K562 (cell line): Measurements from ENCODE around the gene RINL. TPM values are rescaled to one million over a fixed set of nuclear protein-coding genes. Genes with fewer than 3 reads are reported as not detected.
A peak's percentile ranks its signal among the peaks of the same experiment; 100 is the strongest.

Experiments
- ATAC-seq: fragments of 200-7000 bp; cut with Tn5 transposase; 3 replicates; pipeline ENCODE4 v1.9.1; 2020; ENCODE audit warnings: moderate library complexity
- BruUV-seq: library from RNA; stranded (reverse); fragments of 400-500 nt; replicated peaks from 2 replicates; lab custom pipeline; 2021; lab: Mats Ljungman, UMichigan
- CTCF ChIA-PET: fragments of 300-600 bp; formaldehyde crosslinking; extraction: SDS; loops from one replicate; lab custom pipeline; 2021; ENCODE audit warnings: low intra/inter-chr PET ratio; lab: Yijun Ruan, JAX
- POLR2A ChIA-PET: fragments of 300-600, 350-650 bp; sonication (Branson Sonifier 250); formaldehyde crosslinking; extraction: SDS; loops from one replicate; lab custom pipeline; 2021; ENCODE audit warnings: antibody characterized with exemption, inconsistent platforms; lab: Yijun Ruan, JAX
- DNase-seq, 4 experiments: peaks; one replicate each; pipeline versions ENCODE4 v3.0.0 to v3.0.0-alpha.2; 2011 to 2018; ENCODE audit warnings: low spot score in 3 of 4, mixed read lengths in 3 of 4; ENCODE audit errors: extremely low read depth in 1 of 4
- FAIRE-seq: peaks from 2 replicates; lab custom pipeline; 2011; peaks lifted over from hg19 to GRCh38; lab: Jason Lieb, UNC
- H2AFZ ChIP-seq: 2 replicates; pipeline ENCODE4 v1.6.0; 2011; ENCODE audit warnings: low read depth, low read length, control low read depth, inconsistent platforms
- H3K27ac ChIP-seq: fragments of 200-600 bp; 3 replicates; pipeline ENCODE4 v1.8.0; 2011; ENCODE audit warnings: low read depth, mild to moderate bottlenecking, control low read depth, inconsistent platforms, low read length, moderate library complexity, mixed read lengths; ENCODE audit errors: extremely low read depth
- H3K27me3 ChIP-seq, 2 experiments: fragments of 300-600 bp in 1 of 2; 2 replicates in 1 of 2; 3 replicates in 1 of 2; pipeline versions ENCODE4 v1.6.0 to v1.8.0; 2011; ENCODE audit warnings: inconsistent platforms in 2 of 2, low read length in 2 of 2, mild to moderate bottlenecking in 1 of 2, mixed read lengths in 1 of 2, moderate library complexity in 1 of 2; ENCODE audit not compliant: control insufficient read depth in 2 of 2, insufficient read depth in 2 of 2
- H3K36me3 ChIP-seq: fragments of 300-600 bp; 3 replicates; pipeline ENCODE4 v1.8.0; 2011; ENCODE audit warnings: mild to moderate bottlenecking, low read length, inconsistent platforms; ENCODE audit not compliant: control insufficient read depth, insufficient read depth
- H3K4me1 ChIP-seq, 2 experiments: fragments of 200-600 bp in 1 of 2; replicated peaks in 1 of 2; 2 replicates in 1 of 2; 3 replicates in 1 of 2; pipeline versions ENCODE4 v1.5.1 to v1.8.0; 2011; ENCODE audit warnings: inconsistent platforms in 2 of 2, low read length in 2 of 2, mild to moderate bottlenecking in 1 of 2, mixed read lengths in 1 of 2, moderate library complexity in 1 of 2; ENCODE audit not compliant: control insufficient read depth in 2 of 2, insufficient read depth in 2 of 2
- H3K4me2 ChIP-seq: 2 replicates; pipeline ENCODE4 v1.6.1; 2011; ENCODE audit warnings: low read length, control low read depth, inconsistent platforms, mixed read lengths; ENCODE audit not compliant: insufficient read depth
- H3K4me3 ChIP-seq: fragments of 200-600 bp; sonication (generic), shearing (Covaris generic); 2 replicates; pipeline ENCODE4 v1.5.1; 2016; ENCODE audit warnings: control low read depth, inconsistent platforms
- H3K79me2 ChIP-seq: fragments of 200-600 bp; 3 replicates; pipeline ENCODE4 v1.8.0; 2011; ENCODE audit warnings: low read length, inconsistent platforms; ENCODE audit not compliant: control insufficient read depth, insufficient read depth
- H3K9ac ChIP-seq, 2 experiments: 2 replicates each; pipeline versions ENCODE4 v1.6.0 to v1.6.1; 2011; ENCODE audit warnings: low read depth in 2 of 2, low read length in 2 of 2, control low read depth in 1 of 2, inconsistent platforms in 1 of 2, mild to moderate bottlenecking in 1 of 2, mixed read lengths in 1 of 2; ENCODE audit not compliant: insufficient read depth in 1 of 2
- H3K9me1 ChIP-seq: one replicate; pipeline ENCODE4 v1.6.0; 2011; ENCODE audit warnings: inconsistent platforms, mild to moderate bottlenecking, low read length, moderate library complexity; ENCODE audit not compliant: control insufficient read depth, insufficient read depth
- H3K9me3 ChIP-seq: replicated peaks from 2 replicates; pipeline ENCODE4 v1.5.1; 2011; ENCODE audit warnings: low read depth, low read length, inconsistent platforms; ENCODE audit not compliant: control insufficient read depth, insufficient read depth
- H4K20me1 ChIP-seq: replicated peaks from 2 replicates; pipeline ENCODE4 v1.6.1; 2011; ENCODE audit warnings: low read length, inconsistent platforms, mixed read lengths; ENCODE audit not compliant: control insufficient read depth, insufficient read depth
- ADNP ChIP-seq: fragments of 200-800 bp; sonication (Bioruptor generic); IDR thresholded peaks from 2 replicates; pipeline ENCODE4 v1.6.1; 2016; ENCODE audit warnings: missing genetic modification characterization, missing compliant biosample characterization
- AFF1 ChIP-seq, 2 experiments: fragments of 450-650 bp; IDR thresholded peaks; 2 replicates each; pipeline ENCODE4 v1.6.1; 2018; ENCODE audit warnings: mild to moderate bottlenecking in 2 of 2, low read depth in 1 of 2; ENCODE audit not compliant: partially characterized antibody in 2 of 2
- CEBPB ChIP-seq: fragments of 450-650 bp; IDR thresholded peaks from 2 replicates; pipeline ENCODE4 v1.6.1; 2016; ENCODE audit warnings: missing genetic modification characterization, missing compliant biosample characterization
- CLOCK ChIP-seq: fragments of 250-450 bp; sonication (Bioruptor Pico); IDR thresholded peaks from 2 replicates; pipeline ENCODE4 v1.4.0; 2020; ENCODE audit warnings: mild to moderate bottlenecking, moderate library complexity, borderline replicate concordance
- GTF3C2 ChIP-seq: IDR thresholded peaks from 3 replicates; pipeline ENCODE4 v1.6.1; 2011; ENCODE audit warnings: borderline replicate concordance, mild to moderate bottlenecking, moderate library complexity; ENCODE audit not compliant: insufficient read length; ENCODE audit errors: extremely low read depth
- HIVEP1 ChIP-seq: fragments of 250-450 bp; sonication (Bioruptor Pico); IDR thresholded peaks from 2 replicates; pipeline ENCODE4 v1.4.0; 2020; ENCODE audit warnings: mild to moderate bottlenecking
- MBD1 ChIP-seq: fragments of 250-450 bp; sonication (Bioruptor Pico); IDR thresholded peaks from 2 replicates; pipeline ENCODE4 v1.8.0; 2022; ENCODE audit warnings: inconsistent platforms
- ZNF76 ChIP-seq: fragments of 250-450 bp; sonication (Bioruptor Pico); IDR thresholded peaks from 2 replicates; pipeline ENCODE4 v1.4.0; 2020; ENCODE audit warnings: mild to moderate bottlenecking, moderate library complexity, borderline replicate concordance
- WGBS: fragments of 100-300 bp; shearing (Covaris generic); methylation state at CpG from one replicate; pipeline ENCODE4 v1.1.6; 2016; ENCODE audit warnings: low coverage, mixed read lengths; ENCODE audit not compliant: insufficient coverage; ENCODE audit errors: missing lambda C conversion rate; 5-methylcytosine and 5-hydroxymethylcytosine counted together
- in situ Hi-C: fragments of 300-500 bp; cut with MboI; formaldehyde crosslinking; loops from 4 replicates; pipeline ENCODE4 v1.15.0; 2018; ENCODE audit warnings: inconsistent platforms, mixed read lengths
- intact Hi-C: fragments of 100-400 bp; cut with micrococcal nuclease; formaldehyde crosslinking; loops from 2 replicates; pipeline ENCODE4 v1.14.2; 2022
- polyA plus RNA-seq, 8 experiments: library from polyadenylated mRNA; depleted of rRNA in 4 of 8; stranded (reverse) in 5 of 8; unstranded in 3 of 8; fragments of >200 nt; fragmentation: Nextera tagmentation in 2 of 8; fragmentation: Illumina TruSeq in 1 of 8; extraction: Ambion mirVana in 2 of 8; extraction: Trizol in 1 of 8; gene quantifications; 2 replicates each; pipeline versions ENCODE4 v1.2.1 to v1.2.3, GENCODE V29; 2011 to 2014; ENCODE audit warnings: inconsistent platforms in 1 of 8, missing spikeins in 1 of 8
- total RNA-seq, 7 experiments: library from RNA; depleted of rRNA in 6 of 7; stranded (reverse); fragments of >200 nt in 6 of 7; fragmentation: Illumina TruSeq in 2 of 7; extraction: Trizol in 2 of 7; gene quantifications; 2 replicates each; pipeline versions ENCODE4 v1.2.1 to v1.2.3, GENCODE V29; 2011 to 2021; ENCODE audit warnings: low replicate concordance in 1 of 7

The RINL gene
- total and polyA plus RNA-seq, 9 of the 15 experiments (the other 6 are each of a cell fraction or from before 2014, with no cell fraction given) = 0.82 to 10.9 (median 4.9) TPM

GRCh38 chr19:38893341-38893771, 15.3 kb upstream of the RINL start:
- DNase-seq = no peak
- CTCF ChIA-PET = interaction anchor here (0.6 kb wide), 1 partner anchor 28 kb away, joined by 3 read pairs; no protein-coding TSS in a partner anchor
- Histone ChIP-seq H3K27me3 (no peaks in the 10 kb centered on the region), H3K9me3 (no peaks in the 10 kb centered on the region), H3K9me1 (no peaks in the 10 kb centered on the region), H4K20me1 (no peaks in the 10 kb centered on the region), H2AFZ (no peak overlapping the region), H3K4me3 (no peak overlapping the region), H3K4me2 (no peak overlapping the region), H3K4me1 (peaks cover 5 to 26% of the 10 kb centered on the region in 2 experiments), H3K79me2 (peaks cover 3% of the 10 kb centered on the region; the same call in 2 of the 3 replicates), H3K27ac (no peak overlapping the region), H3K9ac (peak overlapping the region in 1 of 2 experiments; percentile 43; a peak in 1 of 4 replicates), H3K36me3 (peaks cover 19% of the 10 kb centered on the region; the same call in 1 of the 3 replicates)
- no TSS peak for BruUV-seq
- ATAC-seq = no peak
- WGBS = 94% methylated on average over 12 of the region's 14 CpGs
- intact Hi-C loops = no loop called here
- no peak for FAIRE-seq
- in situ Hi-C loops = no loop called here
- POLR2A ChIA-PET = interaction anchor here (0.7 to 1.0 kb wide), 2 partner anchors 11 to 16 kb away, joined by 3 to 4 read pairs; no protein-coding TSS in a partner anchor
- no peak for TF ChIP-seq HIVEP1
- no peak for TF ChIP-seq MBD1 (CRISPR knock-in tag)
- no peak for TF ChIP-seq GTF3C2
- no peak for TF ChIP-seq ADNP (tag)
- TF ChIP-seq CEBPB (tag) = no peak
- no peak for TF ChIP-seq AFF1 (IDR thresholded peaks at IDR 0.05; ENCODE audit: low read depth in 1 of 2, partially characterized antibody in 2 of 2)
- no peak for TF ChIP-seq ZNF76
- no peak for TF ChIP-seq CLOCK (CRISPR knock-in tag)
